Activated naive CD4-positive, alpha-beta T cell treated with anti-CD3 and anti-CD28 coated beads, Interleukin-2, amount 10 ng/mL, durations not matched to agents 7 days and 5 days (primary cell): ENCODE data around the gene PTPRR.
"Not testable (repeated sequence)": the region's sequence is repeated elsewhere in the genome, so short reads cannot be mapped to it uniquely, and the experiment has no call there.

Source experiments
- CTCF ChIA-PET: fragments of 350-600 bp; sonication (Branson Sonifier 250); formaldehyde crosslinking; loops from one replicate; lab custom pipeline; 2021; ENCODE audit warnings: antibody characterized with exemption; lab: Charles Lee
- DNase-seq: peaks from one replicate; pipeline ENCODE4 v3.0.0-alpha.2; 2020
- H3K27ac Mint-ChIP-seq: one replicate; pipeline ENCODE4 v1.8.0; 2021; ENCODE audit warnings: mild to moderate bottlenecking, moderate library complexity, mixed read lengths
- H3K27me3 Mint-ChIP-seq: one replicate; pipeline ENCODE4 v1.8.0; 2021; ENCODE audit warnings: mild to moderate bottlenecking, mixed read lengths
- H3K36me3 Mint-ChIP-seq: one replicate; pipeline ENCODE4 v1.8.0; 2021; ENCODE audit warnings: mixed read lengths
- H3K4me1 Mint-ChIP-seq: one replicate; pipeline ENCODE4 v1.8.0; 2021; ENCODE audit warnings: mixed read lengths
- H3K4me3 Mint-ChIP-seq: one replicate; pipeline ENCODE4 v1.8.0; 2021; ENCODE audit warnings: mild to moderate bottlenecking, moderate library complexity, mixed read lengths
- H3K9me3 Mint-ChIP-seq: one replicate; pipeline ENCODE4 v1.8.0; 2021; ENCODE audit warnings: mixed read lengths

The PTPRR gene

GRCh38 chr12:70748809-70749208 lies 171.7 kb downstream of the PTPRR start:
- Mint-ChIP-seq H3K4me1 (no peaks in the 10 kb centered on the region), H3K27ac (no peak overlapping the region), H3K27me3 (no peaks in the 10 kb centered on the region), H3K36me3 (no peaks in the 10 kb centered on the region), H3K9me3 (no peaks in the 10 kb centered on the region), H3K4me3 (no peak overlapping the region)
- DNase-seq: no peak
- CTCF ChIA-PET: no interaction called here

GRCh38 chr12:70747445-70748260 lies 172.9 kb downstream of the PTPRR start:
- Mint-ChIP-seq H3K36me3 (no peaks in the 10 kb centered on the region), H3K27me3 (no peaks in the 10 kb centered on the region), H3K27ac (no peak overlapping the region), H3K4me1 (no peaks in the 10 kb centered on the region), H3K9me3 (no peaks in the 10 kb centered on the region), H3K4me3 (no peak overlapping the region)
- DNase-seq: no peak
- CTCF ChIA-PET: interaction anchor here (0.6 kb wide), 1 partner anchor 1306 kb away, joined by 3 read pairs; no protein-coding TSS in a partner anchor

GRCh38 chr12:70745048-70745447 lies 175.5 kb downstream of the PTPRR start:
- CTCF ChIA-PET: no interaction called here
- H3K27me3 Mint-ChIP-seq: no peaks in the 10 kb centered on the region

GRCh38 chr12:70744178-70744577 lies 176.4 kb downstream of the PTPRR start:
- Mint-ChIP-seq H3K27me3 (no peaks in the 10 kb centered on the region), H3K27ac (no peak overlapping the region), H3K36me3 (no peaks in the 10 kb centered on the region), H3K9me3 (no peaks in the 10 kb centered on the region), H3K4me3 (no peak overlapping the region), H3K4me1 (no peaks in the 10 kb centered on the region)
- no peak for DNase-seq
- CTCF ChIA-PET: no interaction called here

More at GRCh38 chr12:70745048-70745447, 175.5 kb downstream of the PTPRR start:
- Mint-ChIP-seq H3K4me1 (no peaks in the 10 kb centered on the region), H3K36me3 (no peaks in the 10 kb centered on the region), H3K9me3 (no peaks in the 10 kb centered on the region), H3K4me3 (no peak overlapping the region), H3K27ac (no peak overlapping the region)
- no peak for DNase-seq

GRCh38 chr12:70741256-70741655 lies 179.3 kb downstream of the PTPRR start:
- H3K27me3 Mint-ChIP-seq: no peaks in the 10 kb centered on the region
- no peak for DNase-seq
- H3K36me3 Mint-ChIP-seq: no peaks in the 10 kb centered on the region
- CTCF ChIA-PET: no interaction called here
- H3K4me3 Mint-ChIP-seq: no peak overlapping the region
- no peak overlapping the region for H3K27ac Mint-ChIP-seq
- H3K9me3 Mint-ChIP-seq: no peaks in the 10 kb centered on the region
- H3K4me1 Mint-ChIP-seq: no peaks in the 10 kb centered on the region

GRCh38 chr12:70739756-70740155 lies 180.8 kb downstream of the PTPRR start:
- H3K4me1 Mint-ChIP-seq: no peaks in the 10 kb centered on the region
- H3K27ac Mint-ChIP-seq: no peak overlapping the region
- DNase-seq: no peak
- no peaks in the 10 kb centered on the region for H3K9me3 Mint-ChIP-seq
- no peak overlapping the region for H3K4me3 Mint-ChIP-seq
- CTCF ChIA-PET: no interaction called here
- H3K36me3 Mint-ChIP-seq: no peaks in the 10 kb centered on the region
- no peaks in the 10 kb centered on the region for H3K27me3 Mint-ChIP-seq

- CTCF ChIA-PET: no interaction called here
- DNase-seq: no peak
- Mint-ChIP-seq H3K9me3 (no peaks in the 10 kb centered on the region), H3K4me3 (no peak overlapping the region), H3K27me3 (peaks cover 5% of the 10 kb centered on the region), H3K36me3 (no peaks in the 10 kb centered on the region), H3K27ac (no peak overlapping the region), H3K4me1 (no peaks in the 10 kb centered on the region)
Measured at GRCh38 chr12:70736351-70737133, 184.0 kb downstream of the PTPRR start.

GRCh38 chr12:70735197-70735596 lies 185.3 kb downstream of the PTPRR start:
- H3K4me3 Mint-ChIP-seq, H3K36me3 Mint-ChIP-seq, H3K9me3 Mint-ChIP-seq, H3K27ac Mint-ChIP-seq, H3K4me1 Mint-ChIP-seq, DNase-seq: not testable (repeated sequence)
- peaks cover 10% of the 10 kb centered on the region for H3K27me3 Mint-ChIP-seq
- CTCF ChIA-PET: interaction anchor here (1.0 kb wide), 1 partner anchor 853 kb away, joined by 3 read pairs; no protein-coding TSS in a partner anchor

GRCh38 chr12:70733385-70733784 lies 187.2 kb downstream of the PTPRR start:
- Mint-ChIP-seq H3K27ac (no peak overlapping the region), H3K27me3 (peaks cover 10% of the 10 kb centered on the region), H3K4me1 (no peaks in the 10 kb centered on the region), H3K9me3 (no peaks in the 10 kb centered on the region), H3K36me3 (no peaks in the 10 kb centered on the region), H3K4me3 (no peak overlapping the region)
- CTCF ChIA-PET: interaction anchor here (0.6 to 3.3 kb wide), 5 partner anchors 11 to 1014 kb away, joined by 3 to 14 read pairs (median 5); no protein-coding TSS in a partner anchor
- peak; percentile 21 for DNase-seq

GRCh38 chr12:70732287-70732686 lies 188.3 kb downstream of the PTPRR start:
- no peak for DNase-seq
- CTCF ChIA-PET: interaction anchor here (1.5 to 3.3 kb wide), 3 partner anchors 10 to 1015 kb away, joined by 5 to 14 read pairs (median 14); no protein-coding TSS in a partner anchor
- Mint-ChIP-seq H3K9me3 (no peaks in the 10 kb centered on the region), H3K36me3 (no peaks in the 10 kb centered on the region), H3K27me3 (peaks cover 10% of the 10 kb centered on the region), H3K27ac (no peak overlapping the region), H3K4me3 (no peak overlapping the region), H3K4me1 (no peaks in the 10 kb centered on the region)

- DNase-seq: no peak
- H3K27ac Mint-ChIP-seq: no peak overlapping the region
- CTCF ChIA-PET: interaction anchor here (0.9 to 2.4 kb wide), 4 partner anchors 142 to 852 kb away, joined by 3 to 22 read pairs (median 4); no protein-coding TSS in a partner anchor
- no peaks in the 10 kb centered on the region for H3K9me3 Mint-ChIP-seq
- no peak overlapping the region for H3K4me3 Mint-ChIP-seq
- H3K4me1 Mint-ChIP-seq: no peaks in the 10 kb centered on the region
- peaks cover 10% of the 10 kb centered on the region for H3K27me3 Mint-ChIP-seq
- H3K36me3 Mint-ChIP-seq: no peaks in the 10 kb centered on the region
Measured at GRCh38 chr12:70730675-70731180, 189.8 kb downstream of the PTPRR start.

GRCh38 chr12:70724444-70724843 lies 196.1 kb downstream of the PTPRR start:
- CTCF ChIA-PET: interaction anchor here (0.8 kb wide), 1 partner anchor 142 kb away, joined by 3 read pairs; no protein-coding TSS in a partner anchor
- Mint-ChIP-seq H3K4me3 (no peak overlapping the region), H3K27ac (no peak overlapping the region), H3K4me1 (peaks cover 6% of the 10 kb centered on the region), H3K9me3 (no peaks in the 10 kb centered on the region), H3K27me3 (peaks cover 5% of the 10 kb centered on the region), H3K36me3 (no peaks in the 10 kb centered on the region)
- DNase-seq: no peak

- no peak overlapping the region for H3K4me3 Mint-ChIP-seq
- H3K4me1 Mint-ChIP-seq: peaks cover 6% of the 10 kb centered on the region
- peaks cover 15% of the 10 kb centered on the region for H3K27me3 Mint-ChIP-seq
- no peaks in the 10 kb centered on the region for H3K9me3 Mint-ChIP-seq
- peak; percentile 35 for DNase-seq
- CTCF ChIA-PET: interaction anchor here (1.1 to 3.0 kb wide), 2 partner anchors 10 to 843 kb away, joined by 3 to 14 read pairs; no protein-coding TSS in a partner anchor
- H3K36me3 Mint-ChIP-seq: no peaks in the 10 kb centered on the region
- no peak overlapping the region for H3K27ac Mint-ChIP-seq
Measured at GRCh38 chr12:70722584-70723343, 197.8 kb downstream of the PTPRR start.
